Muscle of back (tissue), 11 donors: ENCODE results near the gene CACNA1G. TPM values are rescaled to one million over a fixed set of nuclear protein-coding genes. Genes with fewer than 3 reads are reported as not detected.

ENCODE experiments used
- DNase-seq, 3 donors: peaks; one replicate each; pipeline versions ENCODE4 v3.0.0 to v3.0.0-alpha.2; 2013
- polyA plus RNA-seq, 10 donors: library from polyadenylated mRNA; unstranded; fragments of 120-200 nt; gene quantifications; one replicate each; pipeline ENCODE4 v1.2.1, GENCODE V29; 2013; ENCODE audit not compliant: insufficient read length in 10 of 10

CACNA1G gene
- polyA plus RNA-seq, 10 donors, result 6.4 to 15.2 (median 7.7) TPM

DNA sequence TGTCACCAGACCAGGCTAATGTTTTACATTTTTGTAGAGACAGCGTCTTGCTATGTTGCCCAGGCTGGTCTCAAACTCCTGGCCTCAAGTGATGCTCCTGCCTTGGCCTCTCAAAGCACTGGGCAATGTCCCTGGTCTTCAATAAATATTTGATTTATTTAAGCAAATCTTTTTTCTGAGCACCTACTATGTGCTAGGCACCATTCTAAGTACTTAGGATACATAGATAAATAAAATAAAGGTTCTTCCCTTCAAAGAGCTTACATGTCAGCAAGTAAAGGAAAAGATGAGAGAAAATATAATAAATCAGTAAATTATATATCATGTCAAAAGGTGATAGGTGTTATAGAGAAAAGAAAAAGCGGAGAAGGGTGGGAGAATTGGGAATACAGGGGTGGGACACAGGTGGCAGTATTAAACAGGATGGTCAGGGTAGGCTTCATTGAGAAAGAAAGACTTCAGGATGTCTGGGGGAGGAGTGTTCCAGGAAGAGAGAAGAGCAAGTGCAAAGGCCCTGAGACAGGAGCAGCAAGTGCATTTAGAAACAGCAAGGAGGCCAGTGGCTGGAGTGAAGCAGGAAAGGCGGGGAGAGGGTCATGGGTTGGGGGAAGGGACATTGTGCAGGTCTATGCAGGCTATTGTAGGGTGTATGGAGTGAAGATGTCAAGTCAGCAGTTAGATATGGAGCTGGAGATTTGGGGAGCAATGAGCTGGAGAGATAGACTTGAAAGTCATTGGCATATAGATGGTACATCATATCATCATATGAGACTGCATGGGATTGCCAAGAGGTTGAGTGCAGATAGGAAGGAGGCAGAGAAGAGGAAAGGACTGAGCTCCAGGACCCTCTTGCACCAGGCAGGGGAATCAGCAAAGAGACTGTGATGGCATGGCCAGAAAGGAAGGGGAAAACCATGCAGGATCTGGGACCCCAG, 85.5 kb downstream of the CACNA1G start:
- DNase-seq, result no peak

DNA sequence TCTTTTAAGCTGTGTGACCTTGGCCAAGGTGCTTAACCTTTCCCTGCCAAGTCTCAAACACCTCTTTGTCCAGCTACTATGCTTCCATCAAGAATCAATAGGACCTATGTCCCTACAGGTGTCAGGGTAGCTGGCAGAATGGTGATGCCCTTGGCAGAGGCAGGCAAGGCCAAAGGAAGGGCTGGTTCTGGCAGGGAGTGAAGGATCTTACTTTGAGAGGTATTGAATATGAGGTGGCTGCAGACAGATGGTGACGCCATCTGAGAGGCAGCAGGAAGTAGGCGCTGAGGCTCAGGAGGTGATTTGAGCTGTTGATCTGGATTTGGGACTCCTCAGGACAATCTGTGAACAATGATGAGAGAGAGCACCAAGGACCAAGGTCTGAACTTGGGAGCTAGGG, 86.7 kb downstream of the CACNA1G start:
- DNase-seq, result no peak

DNA sequence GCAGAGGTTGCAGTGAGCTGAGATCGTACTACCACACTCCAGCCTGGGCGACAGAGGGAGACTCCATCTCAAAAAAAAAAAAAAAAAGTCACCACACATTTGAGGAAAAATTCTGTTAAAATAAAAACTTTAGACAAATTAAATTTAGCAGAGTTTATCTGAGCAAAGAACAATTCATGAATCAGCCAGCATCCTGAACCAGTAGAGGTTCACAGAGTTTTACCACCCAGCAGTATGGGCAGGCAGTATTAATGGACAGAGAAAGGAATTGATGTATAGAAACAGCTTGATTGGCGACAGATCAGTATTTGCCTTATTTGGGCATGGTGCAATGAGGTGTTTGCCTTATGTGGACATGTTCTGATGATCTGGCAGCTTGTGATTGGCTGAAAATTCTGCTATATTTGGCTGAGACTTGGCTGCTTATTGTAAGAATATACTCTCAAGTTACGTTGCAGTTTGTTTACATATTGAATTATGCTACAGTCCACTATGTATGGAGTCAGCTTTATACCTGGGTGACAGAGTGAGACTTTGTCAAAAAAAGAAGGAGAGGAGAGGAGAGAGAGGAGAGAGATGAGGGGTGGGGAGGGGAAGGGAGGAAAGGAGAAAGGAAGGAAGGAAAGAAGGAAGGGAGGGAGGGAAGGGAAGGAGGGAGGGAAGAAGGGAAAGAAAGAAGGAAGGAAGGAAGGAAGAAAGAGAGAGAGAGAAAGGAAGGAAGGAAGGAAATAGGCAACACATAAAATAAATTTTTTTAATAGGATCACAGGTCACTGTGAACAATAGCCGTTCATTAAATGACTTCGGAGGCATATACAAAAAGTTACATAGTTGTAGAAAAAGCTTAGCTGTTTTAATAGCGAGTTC, 88.8 kb downstream of the CACNA1G start:
- DNase-seq, result no peak

DNA sequence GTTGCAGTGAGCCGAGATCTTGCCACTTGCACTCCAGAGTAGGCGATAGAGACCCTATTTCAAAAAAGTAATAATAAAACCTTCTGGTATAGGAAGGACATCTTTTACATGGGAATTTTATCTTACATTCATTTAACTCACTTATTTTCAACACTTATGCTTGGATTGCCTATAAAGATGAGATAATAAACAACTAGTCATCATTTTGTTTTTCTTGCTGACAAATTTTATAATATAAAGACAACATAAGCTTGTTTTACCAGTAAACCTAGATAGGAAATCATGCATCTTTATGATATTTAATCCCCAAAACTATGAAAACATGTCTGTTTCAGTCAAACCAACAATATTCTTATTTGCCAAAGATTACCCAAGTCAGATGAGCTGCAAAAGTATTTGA, 91.1 kb downstream of the CACNA1G start:
- DNase-seq, result no peak

DNA sequence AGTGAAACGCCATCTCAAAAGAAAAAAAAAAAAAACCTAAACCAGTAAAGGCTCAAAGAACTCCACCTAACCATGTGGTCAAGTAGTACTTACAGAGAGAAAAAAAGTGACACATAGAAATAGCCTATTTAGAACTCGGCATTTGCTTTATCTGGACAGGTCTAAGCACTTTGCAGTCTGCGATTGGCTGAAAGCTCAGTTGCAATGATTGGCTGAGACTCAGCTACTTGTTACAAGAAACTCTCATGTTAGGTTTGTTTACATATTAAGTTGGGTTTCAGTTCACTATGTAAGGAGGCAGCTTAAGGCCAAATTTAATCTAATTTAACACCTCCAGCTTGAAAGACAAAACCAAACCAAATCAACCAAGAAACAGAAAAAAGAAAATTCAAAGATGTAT, 93.2 kb downstream of the CACNA1G start:
- DNase-seq, result no peak

DNA sequence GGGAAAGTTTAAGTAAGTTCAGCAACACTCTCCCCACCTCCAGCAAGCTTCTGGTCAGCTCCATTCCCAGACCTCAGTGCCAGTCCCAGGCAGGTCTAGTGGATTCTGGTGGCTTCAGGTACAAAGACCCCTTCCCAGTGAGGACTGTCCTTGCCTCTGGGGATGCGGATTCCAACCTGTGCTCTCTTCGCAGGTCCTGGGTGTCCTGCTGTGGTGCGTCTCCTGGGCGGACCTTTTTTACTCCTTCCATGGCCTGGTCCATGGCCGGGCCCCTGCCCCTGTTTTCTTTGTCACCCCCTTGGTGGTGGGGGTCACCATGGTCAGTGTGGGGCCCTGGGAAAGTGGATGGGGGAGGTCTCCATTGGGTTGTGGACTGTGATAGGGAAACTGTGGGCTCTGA, 96.0 kb downstream of the CACNA1G start:
- no peak for DNase-seq

DNA sequence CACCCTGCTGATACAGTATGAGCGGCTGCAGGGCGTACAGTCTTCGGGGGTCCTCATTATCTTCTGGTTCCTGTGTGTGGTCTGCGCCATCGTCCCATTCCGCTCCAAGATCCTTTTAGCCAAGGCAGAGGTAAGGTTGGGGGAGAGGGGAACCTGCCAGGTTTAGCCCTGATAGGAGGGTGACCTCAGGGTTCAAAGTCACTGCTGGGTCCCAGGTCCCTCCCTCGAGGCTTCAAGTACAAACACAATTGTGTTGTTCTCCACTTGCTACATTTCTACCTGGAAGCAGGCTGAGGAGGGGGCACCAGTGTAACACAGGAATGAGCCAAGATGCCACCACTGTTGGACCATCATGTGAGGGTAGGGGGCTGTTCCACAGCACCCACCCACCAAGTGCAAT, 96.5 kb downstream of the CACNA1G start:
- no peak for DNase-seq

DNA sequence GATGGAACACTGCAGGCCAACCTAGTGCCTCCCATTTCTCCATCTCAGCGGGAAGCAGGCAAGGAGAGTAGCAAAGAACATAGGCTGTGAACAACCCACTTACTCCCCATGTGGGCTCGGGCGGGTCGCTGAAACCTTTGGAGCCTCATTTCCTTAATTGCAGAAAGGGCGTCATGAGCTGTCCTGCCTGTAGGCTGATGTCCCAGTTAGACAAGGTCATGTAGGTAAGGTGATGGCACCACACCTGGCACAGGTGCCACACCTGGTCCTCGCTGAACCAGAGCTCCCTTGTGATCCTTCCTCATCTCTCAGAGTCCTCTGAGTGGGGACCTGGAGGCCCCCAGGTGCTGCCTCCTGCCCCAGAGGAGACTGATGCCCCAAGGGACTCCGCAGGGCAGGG, 97.1 kb downstream of the CACNA1G start:
- DNase-seq, result no peak

DNA sequence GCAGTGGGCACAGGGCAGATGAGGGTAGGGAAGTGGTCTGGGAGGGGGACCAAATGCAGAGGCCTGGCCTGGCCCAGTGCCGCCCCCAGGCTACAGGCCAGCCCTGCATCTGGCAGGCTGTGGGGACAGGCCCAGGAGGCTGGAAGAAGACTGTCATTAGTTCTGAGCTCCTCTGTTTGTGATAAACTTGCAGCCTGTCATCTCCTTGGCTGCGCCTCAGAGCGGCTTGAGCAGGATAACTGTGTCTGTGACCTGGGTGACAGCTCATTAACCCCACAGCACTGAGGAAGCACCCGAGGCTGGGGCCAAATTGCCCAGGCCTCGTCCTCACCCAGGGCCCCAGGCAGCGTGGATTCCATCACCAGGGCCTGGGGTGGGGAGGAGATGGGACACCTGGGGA, 98.1 kb downstream of the CACNA1G start:
- peak in 1 of 3 donors; percentile 28 for DNase-seq

DNA sequence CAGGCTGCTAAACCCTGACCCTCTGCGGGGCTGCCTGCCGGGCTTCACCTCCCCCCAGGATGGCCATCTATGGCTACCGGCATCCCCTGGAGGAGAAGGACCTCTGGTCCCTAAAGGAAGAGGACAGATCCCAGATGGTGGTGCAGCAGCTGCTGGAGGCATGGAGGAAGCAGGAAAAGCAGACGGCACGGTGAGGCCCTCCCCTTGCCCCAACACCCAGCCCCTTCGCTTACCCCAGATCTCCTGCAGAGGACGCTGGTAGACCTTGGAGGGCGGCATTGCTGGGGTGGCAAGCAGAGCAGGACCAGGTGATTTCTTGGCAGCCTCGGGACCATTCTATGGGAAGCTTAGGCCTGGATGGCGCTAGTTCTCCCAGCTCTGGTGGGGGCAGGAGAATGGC, 98.7 kb downstream of the CACNA1G start:
- DNase-seq, result no peak

DNA sequence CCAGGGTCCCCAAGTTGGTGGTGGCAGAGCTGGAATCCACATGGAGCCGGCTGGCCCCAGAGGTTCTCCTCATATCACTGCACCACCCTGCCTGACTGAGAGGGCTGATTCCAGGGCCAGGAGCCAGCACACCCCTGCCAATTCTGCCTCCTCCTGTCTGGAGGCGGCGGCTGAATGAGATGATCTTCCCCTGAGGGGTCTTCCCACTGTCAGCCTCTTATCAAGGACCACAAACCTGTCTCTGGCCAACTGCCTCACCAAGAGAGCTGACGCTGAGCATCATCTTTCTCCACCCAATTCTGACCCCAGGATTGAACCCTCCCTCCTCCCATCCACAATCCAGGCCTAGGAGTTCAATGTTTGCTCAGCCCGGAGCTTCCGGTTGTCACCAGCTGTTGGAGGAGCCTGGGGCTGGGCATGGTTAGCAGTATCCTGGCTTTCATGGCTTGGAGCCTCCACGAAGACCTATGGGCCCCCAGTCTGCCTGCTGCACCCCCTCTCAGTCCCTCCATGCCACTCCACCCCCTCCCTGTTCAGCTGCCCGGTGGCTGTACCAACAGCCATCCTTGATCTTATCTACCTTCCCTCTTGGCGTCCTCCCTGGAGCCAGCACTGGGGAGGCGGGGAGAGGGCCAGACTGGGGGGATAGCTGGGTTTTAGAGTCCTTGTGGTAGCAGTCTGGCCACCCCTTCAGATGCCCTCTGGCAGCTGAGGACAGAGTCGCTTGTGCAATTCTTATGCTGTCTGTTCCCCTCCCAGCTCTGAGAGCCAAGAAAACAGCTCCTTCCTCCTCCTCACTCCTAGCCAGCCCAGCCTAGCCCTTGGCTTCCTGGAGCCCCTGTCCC, 99.7 kb downstream of the CACNA1G start:
- peak in 1 of 3 donors; percentile 24 for DNase-seq

DNA sequence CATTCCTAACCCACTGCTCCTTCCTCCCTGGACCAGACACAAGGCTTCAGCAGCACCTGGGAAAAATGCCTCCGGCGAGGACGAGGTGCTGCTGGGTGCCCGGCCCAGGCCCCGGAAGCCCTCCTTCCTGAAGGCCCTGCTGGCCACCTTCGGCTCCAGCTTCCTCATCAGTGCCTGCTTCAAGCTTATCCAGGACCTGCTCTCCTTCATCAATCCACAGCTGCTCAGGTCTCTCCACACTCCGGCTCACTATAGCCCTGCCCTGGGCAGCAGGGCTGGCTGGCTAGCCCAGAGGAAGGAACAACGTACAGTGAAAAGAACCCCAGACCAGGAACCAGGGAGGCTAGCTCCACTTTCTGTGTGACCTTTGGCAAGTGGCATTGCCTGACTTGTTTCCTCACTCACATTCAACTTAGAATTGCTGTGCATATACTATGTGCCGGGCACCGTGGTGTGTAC, 100.4 kb downstream of the CACNA1G start:
- no peak for DNase-seq

DNA sequence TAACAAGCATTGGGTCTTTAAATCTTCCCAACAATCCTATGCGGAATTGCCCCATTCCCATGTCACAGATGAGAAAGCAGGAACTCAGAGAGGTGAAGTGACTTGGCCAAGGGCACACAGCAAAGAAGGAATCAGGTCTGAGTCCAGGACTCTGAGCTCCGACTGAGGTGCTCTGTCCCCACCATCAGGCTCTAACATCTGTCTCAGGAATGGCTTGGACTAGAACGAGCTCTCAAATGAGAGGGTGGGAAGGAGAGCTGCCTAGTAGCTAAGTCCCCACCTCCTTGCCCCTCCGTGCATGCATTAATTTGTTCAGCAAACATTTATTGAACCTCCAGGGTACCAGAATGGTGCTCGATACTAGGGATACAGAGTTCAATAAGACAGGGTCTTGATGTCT, 100.8 kb downstream of the CACNA1G start:
- DNase-seq, result no peak

DNA sequence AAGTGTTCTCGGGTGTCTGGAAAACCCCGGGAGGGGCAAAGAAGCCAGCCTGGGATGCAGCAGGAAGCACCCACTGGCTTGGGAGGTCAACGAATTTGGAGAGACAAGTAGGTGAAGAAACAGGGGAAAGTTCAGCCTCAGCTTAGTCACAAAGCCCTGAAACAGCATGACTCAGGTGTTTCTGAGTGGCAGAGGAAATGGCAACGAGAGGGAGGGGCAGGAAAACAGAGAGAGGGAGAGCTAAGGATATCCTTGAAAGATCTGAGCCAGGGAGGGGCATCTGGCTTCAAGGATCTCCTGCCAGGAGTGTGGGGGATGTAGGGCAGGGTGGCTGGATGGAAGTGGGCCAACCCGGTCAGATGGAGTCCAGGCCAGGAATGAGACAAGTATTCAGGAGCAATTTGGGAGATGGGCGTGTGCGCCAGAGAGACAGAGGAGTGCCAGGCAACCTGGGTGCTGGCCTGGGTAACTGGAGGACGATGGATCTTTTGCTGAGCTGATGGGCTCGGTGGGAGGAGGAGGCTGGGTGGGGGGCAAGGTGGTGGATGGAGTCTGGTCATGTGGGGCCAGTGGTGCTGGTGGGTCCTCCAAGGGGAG, 101.4 kb downstream of the CACNA1G start:
- peak in 2 of 3 donors; percentile 20 to 63 for DNase-seq

DNA sequence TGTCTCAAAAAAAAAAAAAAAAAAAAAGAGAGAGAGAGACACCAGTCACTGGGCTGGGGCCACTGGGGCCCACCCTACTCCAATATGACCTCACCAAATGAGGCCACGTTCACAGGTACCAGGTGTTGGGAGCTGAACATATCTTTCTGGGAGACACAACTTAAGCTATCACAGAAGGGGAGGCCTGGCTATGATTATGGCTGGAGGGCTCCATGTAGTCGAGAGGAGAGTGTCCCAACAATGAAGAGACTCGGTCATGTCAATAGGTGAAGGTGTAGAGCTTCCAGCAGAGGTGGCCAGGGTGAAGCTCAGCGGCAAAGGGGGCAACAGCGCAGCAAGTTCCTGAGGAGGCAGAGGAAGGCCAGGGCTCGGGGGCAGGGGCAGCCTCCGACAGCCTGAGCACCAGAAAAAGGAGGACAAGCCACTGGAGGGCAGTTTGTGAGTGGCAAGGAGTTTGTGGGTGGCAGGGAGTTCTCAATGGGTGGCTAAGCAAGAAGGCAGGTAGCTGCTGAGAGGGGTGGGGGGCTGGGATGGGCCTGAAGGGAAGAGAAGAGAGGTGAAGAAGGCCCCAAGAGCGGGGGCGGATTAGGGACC, 102.2 kb downstream of the CACNA1G start:
- DNase-seq, result no peak

DNA sequence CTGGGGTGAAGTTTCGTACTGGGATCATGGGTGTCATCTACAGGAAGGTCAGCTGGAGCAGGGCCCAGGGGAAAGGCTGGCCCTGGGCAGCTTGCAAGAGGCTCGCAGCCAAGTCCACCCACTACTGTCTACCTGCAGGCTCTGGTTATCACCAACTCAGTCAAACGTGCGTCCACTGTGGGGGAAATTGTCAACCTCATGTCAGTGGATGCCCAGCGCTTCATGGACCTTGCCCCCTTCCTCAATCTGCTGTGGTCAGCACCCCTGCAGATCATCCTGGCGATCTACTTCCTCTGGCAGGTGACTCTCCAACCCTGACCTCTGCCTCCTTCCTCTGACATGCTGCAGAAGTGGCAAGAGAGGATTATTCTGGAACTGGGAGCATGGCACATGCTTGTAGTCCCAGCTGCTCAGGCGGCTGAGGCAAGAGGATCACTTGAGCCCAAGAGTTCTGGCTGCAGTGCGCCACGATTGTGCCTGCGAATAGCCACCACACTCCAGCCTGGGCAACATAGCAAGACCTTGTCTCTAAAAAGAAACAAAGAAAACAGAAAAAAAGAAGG, 103.4 kb downstream of the CACNA1G start:
- no peak for DNase-seq

DNA sequence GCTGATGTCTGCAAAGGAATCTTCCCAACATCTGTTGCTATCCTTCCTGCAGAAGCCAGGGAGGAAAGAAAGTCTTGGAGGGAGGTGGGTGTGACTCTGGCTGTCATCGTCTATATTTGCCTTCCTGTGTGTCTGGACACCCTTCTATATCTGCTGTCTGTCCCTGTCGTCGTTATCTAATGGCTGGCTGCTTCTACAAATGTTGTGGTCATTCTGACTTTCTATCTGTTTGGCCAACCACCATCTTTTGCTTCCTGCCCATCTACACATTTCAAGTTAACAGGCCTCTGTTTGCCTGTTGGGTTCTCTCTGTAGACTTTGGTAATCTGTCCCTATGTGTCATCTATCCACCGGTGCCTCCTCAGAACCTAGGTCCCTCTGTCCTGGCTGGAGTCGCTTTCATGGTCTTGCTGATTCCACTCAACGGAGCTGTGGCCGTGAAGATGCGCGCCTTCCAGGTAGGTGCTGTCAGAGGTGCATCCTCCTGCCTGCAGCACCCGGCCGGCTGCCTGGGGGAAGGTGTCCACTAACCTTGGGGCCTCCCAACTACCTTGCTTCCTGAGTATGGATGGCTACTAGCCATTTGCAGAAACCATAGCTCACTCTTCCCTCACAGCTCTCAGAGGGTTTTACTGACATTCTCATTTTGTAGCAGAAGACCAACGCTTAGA, 104.4 kb downstream of the CACNA1G start:
- DNase-seq, result no peak

DNA sequence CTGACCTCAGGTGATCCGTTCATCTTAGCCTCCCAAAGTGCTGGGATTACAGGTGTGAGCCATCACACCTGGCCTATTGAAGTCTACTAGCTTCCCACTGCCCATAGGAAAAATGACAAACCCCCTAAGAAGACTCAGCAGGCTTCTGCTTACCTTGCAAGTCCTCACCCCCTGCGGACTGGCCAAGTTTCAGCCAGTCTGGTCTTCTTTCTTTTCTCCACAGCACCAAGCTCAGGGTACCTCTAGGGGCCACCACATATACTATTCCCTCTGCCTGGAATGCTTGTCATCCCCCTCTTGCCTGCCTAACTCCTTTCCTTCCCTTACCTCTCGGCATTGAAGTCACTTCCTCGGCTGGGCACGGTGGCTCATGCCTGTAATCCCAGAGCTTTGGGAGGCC, 105.3 kb downstream of the CACNA1G start:
- no peak for DNase-seq

DNA sequence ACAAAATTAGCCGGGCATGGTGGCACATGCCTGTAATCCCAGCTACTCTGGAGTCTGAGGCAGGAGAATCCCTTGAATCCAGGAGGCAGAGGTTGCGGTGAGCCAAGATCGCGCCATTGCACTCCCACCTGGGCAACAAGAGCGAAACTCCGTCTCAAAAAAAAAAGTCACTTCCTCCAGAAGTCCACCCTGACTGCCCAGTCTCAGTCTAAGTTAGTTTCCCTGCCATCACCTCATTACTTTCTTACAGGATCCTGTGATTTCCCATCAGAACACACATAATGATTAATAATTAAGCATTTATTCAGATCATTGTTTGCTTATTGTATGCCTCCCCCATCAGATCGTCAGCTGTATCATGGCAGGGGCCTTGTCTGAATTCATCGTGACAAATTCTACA, 105.8 kb downstream of the CACNA1G start:
- no peak for DNase-seq
